Rectal smooth muscle tissue (tissue), 1 donor: ENCODE results near the gene MAPT.

Experiments used
- H3K27ac ChIP-seq: one replicate; pipeline ENCODE4 v1.7.0; 2013; ENCODE audit warnings: low read depth, low read length, inconsistent platforms
- H3K27me3 ChIP-seq: one replicate; pipeline ENCODE4 v1.7.0; 2013; ENCODE audit warnings: low read length; ENCODE audit not compliant: control insufficient read depth, insufficient read depth
- H3K36me3 ChIP-seq: one replicate; pipeline ENCODE4 v1.7.0; 2013; ENCODE audit warnings: low read length; ENCODE audit not compliant: control insufficient read depth, insufficient read depth
- H3K4me1 ChIP-seq: one replicate; pipeline ENCODE4 v1.7.0; 2013; ENCODE audit warnings: low read length; ENCODE audit not compliant: control insufficient read depth, insufficient read depth
- H3K4me3 ChIP-seq: one replicate; pipeline ENCODE4 v1.7.0; 2013; ENCODE audit warnings: low read length
- H3K9ac ChIP-seq: one replicate; pipeline ENCODE4 v1.7.0; 2013; ENCODE audit warnings: low read length

The MAPT gene

GRCh38 chr17:46044989-46045388 is 150.6 kb downstream of the MAPT start:
- no peak overlapping the region for H3K4me3 ChIP-seq
- no peak overlapping the region for H3K9ac ChIP-seq
- H3K27me3 ChIP-seq: no peaks in the 10 kb centered on the region
- H3K36me3 ChIP-seq: peaks cover 12% of the 10 kb centered on the region
- peaks cover 10% of the 10 kb centered on the region for H3K4me1 ChIP-seq
- H3K27ac ChIP-seq: no peak overlapping the region

GRCh38 chr17:46045639-46046038 is 151.3 kb downstream of the MAPT start:
- H3K4me1 ChIP-seq: peaks cover 10% of the 10 kb centered on the region
- H3K4me3 ChIP-seq: no peak overlapping the region
- H3K27me3 ChIP-seq: no peaks in the 10 kb centered on the region
- H3K9ac ChIP-seq: no peak overlapping the region
- H3K27ac ChIP-seq: no peak overlapping the region
- H3K36me3 ChIP-seq: peaks cover 18% of the 10 kb centered on the region

- Histone ChIP-seq H3K36me3 (peaks cover 15% of the 10 kb centered on the region), H3K4me3 (no peak overlapping the region), H3K4me1 (peaks cover 10% of the 10 kb centered on the region), H3K27me3 (no peaks in the 10 kb centered on the region), H3K27ac (no peak overlapping the region), H3K9ac (no peak overlapping the region)
These were observed 152.6 kb downstream of the MAPT start for GRCh38 chr17:46046957-46047356.

GRCh38 chr17:46047398-46047797 is 153.0 kb downstream of the MAPT start:
- Histone ChIP-seq H3K27me3 (no peaks in the 10 kb centered on the region), H3K36me3 (peaks cover 15% of the 10 kb centered on the region), H3K4me3 (no peak overlapping the region), H3K27ac (no peak overlapping the region), H3K9ac (no peak overlapping the region), H3K4me1 (peaks cover 10% of the 10 kb centered on the region)

- Histone ChIP-seq H3K4me3 (no peak overlapping the region), H3K9ac (no peak overlapping the region), H3K27me3 (no peaks in the 10 kb centered on the region), H3K4me1 (peaks cover 10% of the 10 kb centered on the region), H3K27ac (no peak overlapping the region), H3K36me3 (peaks cover 15% of the 10 kb centered on the region)
These were observed 153.5 kb downstream of the MAPT start for GRCh38 chr17:46047856-46048255.

GRCh38 chr17:46049656-46050055 is 155.3 kb downstream of the MAPT start:
- Histone ChIP-seq H3K4me3 (no peak overlapping the region), H3K36me3 (peaks cover 15% of the 10 kb centered on the region), H3K4me1 (peaks cover 3% of the 10 kb centered on the region), H3K27ac (no peak overlapping the region), H3K27me3 (no peaks in the 10 kb centered on the region), H3K9ac (no peak overlapping the region)

GRCh38 chr17:46053911-46054534 is 159.7 kb downstream of the MAPT start:
- H3K4me1 ChIP-seq: no peaks in the 10 kb centered on the region
- H3K4me3 ChIP-seq: no peak overlapping the region
- peaks cover 11% of the 10 kb centered on the region for H3K36me3 ChIP-seq
- no peak overlapping the region for H3K27ac ChIP-seq
- H3K27me3 ChIP-seq: no peaks in the 10 kb centered on the region
- no peak overlapping the region for H3K9ac ChIP-seq

GRCh38 chr17:46056800-46057304 is 162.5 kb downstream of the MAPT start:
- no peak overlapping the region for H3K4me3 ChIP-seq
- no peak overlapping the region for H3K9ac ChIP-seq
- H3K36me3 ChIP-seq: peaks cover 3% of the 10 kb centered on the region
- H3K4me1 ChIP-seq: no peaks in the 10 kb centered on the region
- H3K27me3 ChIP-seq: no peaks in the 10 kb centered on the region
- H3K27ac ChIP-seq: no peak overlapping the region

GRCh38 chr17:46057366-46057765 is 163.0 kb downstream of the MAPT start:
- H3K4me3 ChIP-seq: no peak overlapping the region
- H3K36me3 ChIP-seq: peaks cover 3% of the 10 kb centered on the region
- H3K4me1 ChIP-seq: no peaks in the 10 kb centered on the region
- no peak overlapping the region for H3K9ac ChIP-seq
- H3K27me3 ChIP-seq: no peaks in the 10 kb centered on the region
- no peak overlapping the region for H3K27ac ChIP-seq

GRCh38 chr17:46059486-46059885 is 165.1 kb downstream of the MAPT start:
- H3K4me3 ChIP-seq: no peak overlapping the region
- H3K27me3 ChIP-seq: no peaks in the 10 kb centered on the region
- peaks cover 7% of the 10 kb centered on the region for H3K36me3 ChIP-seq
- H3K9ac ChIP-seq: no peak overlapping the region
- H3K27ac ChIP-seq: no peak overlapping the region
- peaks cover 3% of the 10 kb centered on the region for H3K4me1 ChIP-seq

GRCh38 chr17:46060461-46060860 is 166.1 kb downstream of the MAPT start:
- peaks cover 9% of the 10 kb centered on the region for H3K36me3 ChIP-seq
- H3K4me3 ChIP-seq: no peak overlapping the region
- H3K27me3 ChIP-seq: no peaks in the 10 kb centered on the region
- peaks cover 4% of the 10 kb centered on the region for H3K4me1 ChIP-seq
- no peak overlapping the region for H3K9ac ChIP-seq
- no peak overlapping the region for H3K27ac ChIP-seq

GRCh38 chr17:46061435-46061834 is 167.1 kb downstream of the MAPT start:
- H3K36me3 ChIP-seq: peaks cover 9% of the 10 kb centered on the region
- H3K27me3 ChIP-seq: no peaks in the 10 kb centered on the region
- peaks cover 4% of the 10 kb centered on the region for H3K4me1 ChIP-seq
- H3K9ac ChIP-seq: no peak overlapping the region
- no peak overlapping the region for H3K4me3 ChIP-seq
- no peak overlapping the region for H3K27ac ChIP-seq

GRCh38 chr17:46063241-46063640 is 168.9 kb downstream of the MAPT start:
- Histone ChIP-seq H3K27ac (no peak overlapping the region), H3K4me1 (peaks cover 4% of the 10 kb centered on the region), H3K9ac (no peak overlapping the region), H3K27me3 (no peaks in the 10 kb centered on the region), H3K36me3 (peaks cover 9% of the 10 kb centered on the region), H3K4me3 (no peak overlapping the region)
